B cell (primary cell): ENCODE measurements around the gene IPMK. TPM values are rescaled to one million over a fixed set of nuclear protein-coding genes. Genes with fewer than 3 reads are reported as not detected.

Experiments used
- ATAC-seq: fragments of 200-7000 bp; cut with Tn5 transposase; one replicate; pipeline ENCODE4 v1.10.0; 2021; ENCODE audit warnings: low read depth, mild to moderate bottlenecking, moderate number of reproducible peaks, moderate library complexity
- CTCF ChIA-PET: fragments of 350-600 bp; sonication (Branson Sonifier 250); formaldehyde crosslinking; loops from one replicate; lab custom pipeline; 2021; ENCODE audit warnings: antibody characterized with exemption, inconsistent platforms; lab: Charles Lee
- POLR2A ChIA-PET: fragments of 350-600 bp; sonication (Branson Sonifier 250); formaldehyde crosslinking; loops from one replicate; lab custom pipeline; 2021; ENCODE audit warnings: antibody characterized with exemption; lab: Charles Lee
- DNase-seq: peaks from one replicate; pipeline ENCODE4 v3.0.0; 2013
- H2AFZ ChIP-seq: 2 replicates; pipeline ENCODE4 v1.6.1; 2012; ENCODE audit warnings: mild to moderate bottlenecking, low read depth, low read length; ENCODE audit not compliant: insufficient read depth, poor library complexity, severe bottlenecking
- H3K27ac ChIP-seq, 2 donors: 1 replicate in 1 of 2; 2 replicates in 1 of 2; pipeline ENCODE4 v1.5.1; 2012 to 2013; ENCODE audit warnings: low read length in 2 of 2, mild to moderate bottlenecking in 2 of 2, moderate library complexity in 1 of 2
- H3K27me3 ChIP-seq, 4 experiments: fragments of 200-600 bp in 1 of 4; sonication (generic) in 1 of 4; replicated peaks in 1 of 4; 1 replicate in 2 of 4; 2 replicates in 2 of 4; pipeline versions ENCODE4 v1.6.1 to v1.7.0; 2013 to 2016; ENCODE audit warnings: low read length in 3 of 4, mild to moderate bottlenecking in 2 of 4, mixed read lengths in 1 of 4, moderate library complexity in 1 of 4; ENCODE audit not compliant: insufficient read depth in 4 of 4, control insufficient read depth in 3 of 4; ENCODE audit errors: control extremely low read depth in 1 of 4
- H3K36me3 ChIP-seq, 2 experiments: replicated peaks in 1 of 2; 1 replicate in 1 of 2; 2 replicates in 1 of 2; pipeline versions ENCODE4 v1.6.1 to v1.7.1; 2013; ENCODE audit warnings: low read length in 1 of 2; ENCODE audit not compliant: insufficient read depth in 2 of 2, control insufficient read depth in 1 of 2; ENCODE audit errors: control extremely low read depth in 1 of 2, extremely low read depth in 1 of 2
- H3K4me1 ChIP-seq, 2 donors: fragments of 200-600 bp in 1 of 2; sonication (generic) in 1 of 2; 1 replicate in 1 of 2; 2 replicates in 1 of 2; pipeline versions ENCODE4 v1.5.1 to v1.6.1; 2013 to 2017; ENCODE audit warnings: low read length in 2 of 2; ENCODE audit not compliant: control insufficient read depth in 2 of 2, insufficient read depth in 2 of 2
- H3K4me2 ChIP-seq: replicated peaks from 2 replicates; pipeline ENCODE3; 2012; ENCODE audit warnings: mild to moderate bottlenecking, low read depth, low read length; ENCODE audit not compliant: poor library complexity, severe bottlenecking
- H3K4me3 ChIP-seq, 5 experiments: fragments of 200-600 bp in 1 of 5; sonication (generic) in 1 of 5; 1 replicate in 3 of 5; 2 replicates in 2 of 5; pipeline versions ENCODE4 v1.5.1 to v1.7.0; 2011 to 2016; ENCODE audit warnings: low read length in 4 of 5, mild to moderate bottlenecking in 4 of 5, low read depth in 2 of 5, control low read depth in 1 of 5, moderate library complexity in 1 of 5; ENCODE audit not compliant: insufficient read depth in 1 of 5; ENCODE audit errors: control extremely low read depth in 1 of 5, extremely low read depth in 1 of 5
- H3K79me2 ChIP-seq: fragments of 200-600 bp; sonication (generic); one replicate; pipeline ENCODE4 v1.6.0; 2016; ENCODE audit warnings: low read length; ENCODE audit not compliant: control insufficient read depth, insufficient read depth
- H3K9ac ChIP-seq: fragments of 200-600 bp; sonication (generic); 2 replicates; pipeline ENCODE4 v1.6.1; 2017; ENCODE audit warnings: mild to moderate bottlenecking, low read length, moderate library complexity
- H3K9me3 ChIP-seq, 3 donors: one replicate each; pipeline versions ENCODE4 v1.6.1 to v1.7.1; 2013; ENCODE audit warnings: low read length in 2 of 3; ENCODE audit not compliant: control insufficient read depth in 2 of 3, insufficient read depth in 1 of 3; ENCODE audit errors: control extremely low read depth in 1 of 3
- H4K20me1 ChIP-seq: 2 replicates; pipeline ENCODE4 v1.6.0; 2012; ENCODE audit warnings: mild to moderate bottlenecking, low read length; ENCODE audit not compliant: insufficient read depth, control insufficient read depth, poor library complexity, severe bottlenecking
- H3K27ac Mint-ChIP-seq: one replicate; pipeline ENCODE4 v1.8.0; 2021; ENCODE audit warnings: mixed read lengths
- H3K27me3 Mint-ChIP-seq: one replicate; pipeline ENCODE4 v1.8.0; 2021; ENCODE audit warnings: mixed read lengths
- H3K4me1 Mint-ChIP-seq: one replicate; pipeline ENCODE4 v1.8.0; 2021; ENCODE audit warnings: mixed read lengths
- H3K4me3 Mint-ChIP-seq: one replicate; pipeline ENCODE4 v1.8.0; 2021; ENCODE audit warnings: mixed read lengths
- H3K9me3 Mint-ChIP-seq: one replicate; pipeline ENCODE4 v1.8.0; 2022; ENCODE audit warnings: mixed read lengths; ENCODE audit not compliant: insufficient read depth
- EZH2 ChIP-seq: IDR thresholded peaks from 2 replicates; pipeline ENCODE4 v1.6.1; 2012; ENCODE audit warnings: borderline replicate concordance, low read depth, mild to moderate bottlenecking, moderate library complexity, low read length; ENCODE audit not compliant: insufficient read depth, poor library complexity, severe bottlenecking
- WGBS: methylation state at CpG from one replicate; pipeline ENCODE4 v1.1.5; 2013; ENCODE audit warnings: missing lambda C conversion rate; ENCODE audit not compliant: insufficient coverage; 5-methylcytosine and 5-hydroxymethylcytosine counted together
- intact Hi-C: fragments of 100-400 bp; cut with micrococcal nuclease; formaldehyde crosslinking; loops from one replicate; pipeline ENCODE4 v1.10.0; 2022
- polyA plus RNA-seq: library from polyadenylated mRNA; depleted of rRNA; stranded (reverse); fragments of >200 nt; gene quantifications from 2 replicates; pipeline ENCODE4 v1.2.3, GENCODE V29; 2012
- total RNA-seq, 2 donors: library from RNA; stranded (reverse); fragments of 120-200 nt in 1 of 2; gene quantifications; 1 replicate in 1 of 2; 2 replicates in 1 of 2; pipeline versions ENCODE4 v1.2.3 to v1.2.4, GENCODE V29; 2013 to 2022
- TF ChIP-seq, protein P1 (sequence below): fragments of 200-600 bp; IDR thresholded peaks from one replicate; pipeline ENCODE4 v1.8.0; 2022; ENCODE audit warnings: antibody characterized with exemption, mild to moderate bottlenecking

The IPMK gene
- total and polyA plus RNA-seq, 2 donors (not counting 1 experiment from before 2014, with no cell fraction given) = 1.9 to 8.6 TPM

DNA sequence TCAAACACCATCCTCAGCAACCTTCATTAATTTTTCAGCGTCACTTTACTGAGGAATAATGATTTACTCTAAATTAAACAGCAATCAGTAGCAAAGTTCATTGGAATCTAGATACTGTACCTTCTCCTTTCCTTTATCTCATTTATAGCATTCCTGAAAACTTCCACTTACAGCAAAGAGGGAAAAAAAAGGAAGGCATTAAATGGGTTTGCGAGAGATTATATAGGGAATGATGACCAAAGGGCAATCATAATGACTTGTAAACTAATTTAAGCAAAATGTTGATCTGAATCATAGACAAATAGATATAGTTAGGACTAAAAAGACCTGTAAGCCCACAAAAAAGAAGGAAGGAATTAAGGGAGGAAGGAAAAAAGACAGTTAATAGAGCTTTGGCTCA, 42.0 kb downstream of the IPMK start:
- H3K4me1 Mint-ChIP-seq = peaks cover 2% of the 10 kb centered on the region
- H3K9me3 Mint-ChIP-seq = no peaks in the 10 kb centered on the region
- H3K4me3 Mint-ChIP-seq = no peak overlapping the region
- no peak for ATAC-seq
- intact Hi-C loops = loop anchor here (5.0 kb wide), 1 partner anchor 42 kb away; the partner anchor contains the start of genes CISD1 and IPMK
- Histone ChIP-seq H2AFZ (no peak overlapping the region), H3K4me2 (no peak overlapping the region), H3K4me1 (no peaks in the 10 kb centered on the region), H3K27ac (no peak overlapping the region), H3K36me3 (peaks cover 6 to 9% of the 10 kb centered on the region in 2 experiments), H3K4me3 (no peak overlapping the region), H3K27me3 (no peaks in the 10 kb centered on the region), H3K9ac (no peak overlapping the region), H3K9me3 (no peaks in the 10 kb centered on the region), H3K79me2 (peaks cover 3% of the 10 kb centered on the region), H4K20me1 (no peaks in the 10 kb centered on the region)
- CTCF ChIA-PET = no interaction called here
- TF ChIP-seq, protein P1, sequence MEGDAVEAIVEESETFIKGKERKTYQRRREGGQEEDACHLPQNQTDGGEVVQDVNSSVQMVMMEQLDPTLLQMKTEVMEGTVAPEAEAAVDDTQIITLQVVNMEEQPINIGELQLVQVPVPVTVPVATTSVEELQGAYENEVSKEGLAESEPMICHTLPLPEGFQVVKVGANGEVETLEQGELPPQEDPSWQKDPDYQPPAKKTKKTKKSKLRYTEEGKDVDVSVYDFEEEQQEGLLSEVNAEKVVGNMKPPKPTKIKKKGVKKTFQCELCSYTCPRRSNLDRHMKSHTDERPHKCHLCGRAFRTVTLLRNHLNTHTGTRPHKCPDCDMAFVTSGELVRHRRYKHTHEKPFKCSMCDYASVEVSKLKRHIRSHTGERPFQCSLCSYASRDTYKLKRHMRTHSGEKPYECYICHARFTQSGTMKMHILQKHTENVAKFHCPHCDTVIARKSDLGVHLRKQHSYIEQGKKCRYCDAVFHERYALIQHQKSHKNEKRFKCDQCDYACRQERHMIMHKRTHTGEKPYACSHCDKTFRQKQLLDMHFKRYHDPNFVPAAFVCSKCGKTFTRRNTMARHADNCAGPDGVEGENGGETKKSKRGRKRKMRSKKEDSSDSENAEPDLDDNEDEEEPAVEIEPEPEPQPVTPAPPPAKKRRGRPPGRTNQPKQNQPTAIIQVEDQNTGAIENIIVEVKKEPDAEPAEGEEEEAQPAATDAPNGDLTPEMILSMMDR = no peak
- TF ChIP-seq EZH2 = no peak
- DNase-seq = no peak
- no peak overlapping the region for H3K27ac Mint-ChIP-seq
- POLR2A ChIA-PET = no interaction called here
- no CpG with 5 or more reads among the region's 2 CpGs for WGBS
- H3K27me3 Mint-ChIP-seq = no peaks in the 10 kb centered on the region

DNA sequence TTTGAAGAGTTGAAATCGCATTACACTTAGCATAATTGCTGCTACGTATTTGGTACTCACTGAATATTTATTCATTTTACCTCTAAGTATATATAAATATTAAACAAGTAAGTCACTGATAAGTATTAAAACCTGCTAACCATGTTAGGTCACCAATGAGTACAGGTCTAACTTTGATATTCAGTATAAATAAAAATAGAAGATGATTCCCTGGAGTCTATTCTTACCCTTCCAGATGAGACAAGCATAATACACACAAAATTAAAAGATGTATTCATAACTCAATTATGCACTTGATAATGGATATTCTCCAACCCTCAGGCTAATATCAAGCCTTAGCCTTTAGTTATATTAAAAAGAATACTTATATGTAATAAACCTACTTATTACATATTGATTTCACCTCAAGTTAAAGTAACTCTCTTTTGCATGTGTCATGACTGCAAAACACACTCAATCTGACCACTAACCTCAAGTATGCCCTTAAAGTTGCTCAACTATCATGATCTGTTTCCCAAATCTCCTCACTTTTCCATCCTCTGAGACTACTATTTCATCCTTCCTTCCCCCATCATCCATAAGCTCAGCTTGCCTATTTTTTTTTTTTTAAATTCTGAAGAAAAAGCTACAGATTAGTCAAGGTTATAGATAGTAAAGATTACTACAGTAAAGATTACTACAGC, 46.8 kb downstream of the IPMK start:
- ATAC-seq = no peak
- no peak for DNase-seq
- Histone ChIP-seq H3K4me2 (no peak overlapping the region), H4K20me1 (no peaks in the 10 kb centered on the region), H3K27ac (no peak overlapping the region), H3K36me3 (peaks cover 3 to 5% of the 10 kb centered on the region in 2 experiments), H3K4me1 (no peaks in the 10 kb centered on the region), H3K4me3 (no peak overlapping the region), H3K9me3 (no peaks in the 10 kb centered on the region), H3K79me2 (no peaks in the 10 kb centered on the region), H3K9ac (no peak overlapping the region), H3K27me3 (no peaks in the 10 kb centered on the region), H2AFZ (no peak overlapping the region)
- intact Hi-C loops = no loop called here
- peaks cover under 1% of the 10 kb centered on the region for H3K4me1 Mint-ChIP-seq
- no peaks in the 10 kb centered on the region for H3K9me3 Mint-ChIP-seq
- H3K27me3 Mint-ChIP-seq = no peaks in the 10 kb centered on the region
- ChIA-PET CTCF (no interaction called here), POLR2A (no interaction called here)
- WGBS = no CpG with 5 or more reads among the region's 2 CpGs
- H3K4me3 Mint-ChIP-seq = no peak overlapping the region
- H3K27ac Mint-ChIP-seq = peak overlapping the region; percentile 6
- TF ChIP-seq, protein P1 = no peak
- no peak for TF ChIP-seq EZH2
